Measurements from ENCODE around the gene MYRF.

The MYRF gene

GRCh38 chr11:61714916-61715315 lies 37.5 kb upstream of the MYRF start:
- no peak overlapping the region for H2AK5ac ChIP-seq (ENCODE audit: low read depth, low read length)
- H3K9ac ChIP-seq (ENCODE audit: low read depth, low read length, poor library complexity), result no peak overlapping the region
- H3K79me1 ChIP-seq (ENCODE audit: low read depth, low read length), result no peaks in the 10 kb centered on the region
- H3K18ac ChIP-seq (ENCODE audit: low read length), result peak overlapping the region; percentile 17
- no peak overlapping the region for H3K4ac ChIP-seq (ENCODE audit: low read length)
- no CpG with 5 or more reads among the region's 5 CpGs for WGBS, 2 donors (ENCODE audit: extremely low coverage in 2 of 2, insufficient read length in 2 of 2, insufficient replicate concordance in 1 of 2)
- no peak overlapping the region for H4K91ac ChIP-seq (ENCODE audit: low read depth, low read length, poor library complexity)
- H2BK5ac ChIP-seq (ENCODE audit: low read length), result peak overlapping the region; percentile 25
- no peak overlapping the region for H3K4me2 ChIP-seq (ENCODE audit: insufficient read depth, low read length, poor library complexity, severe bottlenecking)
- no peak overlapping the region for H2BK120ac ChIP-seq (ENCODE audit: low read depth, low read length)
- no peaks in the 10 kb centered on the region for H3K36me3 ChIP-seq (replicated peaks in 1 of 2; ENCODE audit: control insufficient read depth in 2 of 2, insufficient read depth in 2 of 2, low read length in 2 of 2)
- H3K23ac ChIP-seq (ENCODE audit: low read depth, low read length, poor library complexity), result no peak overlapping the region
- no peaks in the 10 kb centered on the region for H3K27me3 ChIP-seq (ENCODE audit: control insufficient read depth in 3 of 3, insufficient read depth in 3 of 3, low read depth in 1 of 3, low read length in 3 of 3)
- no peak overlapping the region for H3K27ac ChIP-seq (replicated peaks; ENCODE audit: low read length)
- no peak overlapping the region for H3K14ac ChIP-seq (ENCODE audit: low read length)
- peak overlapping the region; percentile 45 for H2BK15ac ChIP-seq (ENCODE audit: low read length)
- peaks cover 27 to 43% of the 10 kb centered on the region in 2 donors for H3K4me1 ChIP-seq (ENCODE audit: control insufficient read depth in 2 of 2, insufficient read depth in 1 of 2, low read depth in 1 of 2, low read length in 2 of 2)
- DNase-seq (ENCODE audit: low spot score), result no peak
- H4K8ac ChIP-seq (ENCODE audit: low read depth, low read length), result no peak overlapping the region
- H3K9me3 ChIP-seq (replicated peaks in 1 of 2; ENCODE audit: control insufficient read depth in 2 of 2, insufficient read depth in 1 of 2, low read depth in 1 of 2, low read length in 2 of 2), result no peaks in the 10 kb centered on the region
- no peak overlapping the region for H2BK12ac ChIP-seq (ENCODE audit: low read length)
- H3K4me3 ChIP-seq (ENCODE audit: low read length in 2 of 2), result no peak overlapping the region
- no peak overlapping the region for H2AFZ ChIP-seq (ENCODE audit: low read length)

- no peaks in the 10 kb centered on the region for H3K9me3 ChIP-seq (replicated peaks in 1 of 2; ENCODE audit: control insufficient read depth in 2 of 2, insufficient read depth in 1 of 2, low read depth in 1 of 2, low read length in 2 of 2)
- H2BK12ac ChIP-seq (ENCODE audit: low read length), result peak overlapping the region; percentile 19
- peaks cover 7 to 9% of the 10 kb centered on the region in 2 donors for H3K36me3 ChIP-seq (replicated peaks in 1 of 2; ENCODE audit: control insufficient read depth in 2 of 2, insufficient read depth in 2 of 2, low read length in 2 of 2)
- H4K91ac ChIP-seq (ENCODE audit: low read depth, low read length, poor library complexity), result no peak overlapping the region
- H3K4me2 ChIP-seq (ENCODE audit: insufficient read depth, low read length, poor library complexity, severe bottlenecking), result no peak overlapping the region
- peaks cover 27 to 43% of the 10 kb centered on the region in 2 donors for H3K4me1 ChIP-seq (ENCODE audit: control insufficient read depth in 2 of 2, insufficient read depth in 1 of 2, low read depth in 1 of 2, low read length in 2 of 2)
- no peak overlapping the region for H3K23ac ChIP-seq (ENCODE audit: low read depth, low read length, poor library complexity)
- H3K27ac ChIP-seq (replicated peaks; ENCODE audit: low read length), result no peak overlapping the region
- peak overlapping the region; percentile 22 for H3K18ac ChIP-seq (ENCODE audit: low read length)
- no CpG with 5 or more reads among the region's 4 CpGs for whole genome bisulfite sequencing, 2 donors (ENCODE audit: extremely low coverage in 2 of 2, insufficient read length in 2 of 2, insufficient replicate concordance in 1 of 2)
- no peak overlapping the region for H2AFZ ChIP-seq (ENCODE audit: low read length)
- no peak overlapping the region for H2BK120ac ChIP-seq (ENCODE audit: low read depth, low read length)
- H2BK5ac ChIP-seq (ENCODE audit: low read length), result peak overlapping the region; percentile 25
- H3K9ac ChIP-seq (ENCODE audit: low read depth, low read length, poor library complexity), result no peak overlapping the region
- no peak overlapping the region for H3K4me3 ChIP-seq (ENCODE audit: low read length in 2 of 2)
- H3K27me3 ChIP-seq (ENCODE audit: control insufficient read depth in 3 of 3, insufficient read depth in 3 of 3, low read depth in 1 of 3, low read length in 3 of 3), result no peaks in the 10 kb centered on the region
- peak overlapping the region; percentile 31 for H3K14ac ChIP-seq (ENCODE audit: low read length)
- no peak for DNase-seq (ENCODE audit: low spot score)
- peak overlapping the region; percentile 17 for H2AK5ac ChIP-seq (ENCODE audit: low read depth, low read length)
- no peak overlapping the region for H4K8ac ChIP-seq (ENCODE audit: low read depth, low read length)
- H3K79me1 ChIP-seq (ENCODE audit: low read depth, low read length), result no peaks in the 10 kb centered on the region
- H2BK15ac ChIP-seq (ENCODE audit: low read length), result peak overlapping the region; percentile 45
- H3K4ac ChIP-seq (ENCODE audit: low read length), result no peak overlapping the region
Measured at GRCh38 chr11:61715867-61716266, 36.6 kb upstream of the MYRF start.

GRCh38 chr11:61716478-61717285 lies 35.8 kb upstream of the MYRF start:
- no peak overlapping the region for H2AFZ ChIP-seq (ENCODE audit: low read length)
- no peak overlapping the region for H3K27ac ChIP-seq (replicated peaks; ENCODE audit: low read length)
- H3K36me3 ChIP-seq (replicated peaks in 1 of 2; ENCODE audit: control insufficient read depth in 2 of 2, insufficient read depth in 2 of 2, low read length in 2 of 2), result peaks cover 7 to 14% of the 10 kb centered on the region in 2 donors
- no CpG with 5 or more reads among the region's 13 CpGs for WGBS, 2 donors (ENCODE audit: extremely low coverage in 2 of 2, insufficient read length in 2 of 2, insufficient replicate concordance in 1 of 2)
- H2BK120ac ChIP-seq (ENCODE audit: low read depth, low read length), result peak overlapping the region; percentile 33
- H3K14ac ChIP-seq (ENCODE audit: low read length), result no peak overlapping the region
- H2AK5ac ChIP-seq (ENCODE audit: low read depth, low read length), result peak overlapping the region; percentile 0
- no peak overlapping the region for H2BK12ac ChIP-seq (ENCODE audit: low read length)
- H3K4me1 ChIP-seq (ENCODE audit: control insufficient read depth in 2 of 2, insufficient read depth in 1 of 2, low read depth in 1 of 2, low read length in 2 of 2), result peaks cover 27 to 40% of the 10 kb centered on the region in 2 donors
- no peak overlapping the region for H2BK5ac ChIP-seq (ENCODE audit: low read length)
- no peaks in the 10 kb centered on the region for H3K27me3 ChIP-seq (ENCODE audit: control insufficient read depth in 3 of 3, insufficient read depth in 3 of 3, low read depth in 1 of 3, low read length in 3 of 3)
- peak overlapping the region; percentile 44 for H3K9ac ChIP-seq (ENCODE audit: low read depth, low read length, poor library complexity)
- H4K91ac ChIP-seq (ENCODE audit: low read depth, low read length, poor library complexity), result no peak overlapping the region
- H3K4me2 ChIP-seq (ENCODE audit: insufficient read depth, low read length, poor library complexity, severe bottlenecking), result no peak overlapping the region
- H3K79me1 ChIP-seq (ENCODE audit: low read depth, low read length), result no peaks in the 10 kb centered on the region
- H3K18ac ChIP-seq (ENCODE audit: low read length), result peak overlapping the region; percentile 9
- no peak overlapping the region for H3K23ac ChIP-seq (ENCODE audit: low read depth, low read length, poor library complexity)
- H2BK15ac ChIP-seq (ENCODE audit: low read length), result peak overlapping the region; percentile 17
- H3K4me3 ChIP-seq (ENCODE audit: low read length in 2 of 2), result no peak overlapping the region
- no peak overlapping the region for H4K8ac ChIP-seq (ENCODE audit: low read depth, low read length)
- H3K4ac ChIP-seq (ENCODE audit: low read length), result no peak overlapping the region
- no peak for DNase-seq (ENCODE audit: low spot score)
- no peaks in the 10 kb centered on the region for H3K9me3 ChIP-seq (replicated peaks in 1 of 2; ENCODE audit: control insufficient read depth in 2 of 2, insufficient read depth in 1 of 2, low read depth in 1 of 2, low read length in 2 of 2)

GRCh38 chr11:61717286-61718033 lies 35.0 kb upstream of the MYRF start:
- no peak overlapping the region for H4K8ac ChIP-seq (ENCODE audit: low read depth, low read length)
- H3K14ac ChIP-seq (ENCODE audit: low read length), result peak overlapping the region; percentile 39
- peak overlapping the region; percentile 26 for H2AK5ac ChIP-seq (ENCODE audit: low read depth, low read length)
- peak overlapping the region; percentile 99 for H2AFZ ChIP-seq (ENCODE audit: low read length)
- H3K79me1 ChIP-seq (ENCODE audit: low read depth, low read length), result no peaks in the 10 kb centered on the region
- DNase-seq (ENCODE audit: low spot score), result no peak
- no peaks in the 10 kb centered on the region for H3K9me3 ChIP-seq (replicated peaks in 1 of 2; ENCODE audit: control insufficient read depth in 2 of 2, insufficient read depth in 1 of 2, low read depth in 1 of 2, low read length in 2 of 2)
- H2BK12ac ChIP-seq (ENCODE audit: low read length), result no peak overlapping the region
- H3K4me2 ChIP-seq (ENCODE audit: insufficient read depth, low read length, poor library complexity, severe bottlenecking), result no peak overlapping the region
- H3K23ac ChIP-seq (ENCODE audit: low read depth, low read length, poor library complexity), result peak overlapping the region; percentile 1
- H3K36me3 ChIP-seq (replicated peaks in 1 of 2; ENCODE audit: control insufficient read depth in 2 of 2, insufficient read depth in 2 of 2, low read length in 2 of 2), result peaks cover 7 to 18% of the 10 kb centered on the region in 2 donors
- peak overlapping the region; percentile 1 to 71 for H3K4me3 ChIP-seq (ENCODE audit: low read length in 2 of 2)
- peaks cover 26 to 35% of the 10 kb centered on the region in 2 donors for H3K4me1 ChIP-seq (ENCODE audit: control insufficient read depth in 2 of 2, insufficient read depth in 1 of 2, low read depth in 1 of 2, low read length in 2 of 2)
- peak overlapping the region; percentile 1 for H4K91ac ChIP-seq (ENCODE audit: low read depth, low read length, poor library complexity)
- H2BK5ac ChIP-seq (ENCODE audit: low read length), result no peak overlapping the region
- H2BK120ac ChIP-seq (ENCODE audit: low read depth, low read length), result no peak overlapping the region
- WGBS, 2 donors (ENCODE audit: extremely low coverage in 2 of 2, insufficient read length in 2 of 2, insufficient replicate concordance in 1 of 2), result no CpG with 5 or more reads among the region's 19 CpGs
- peak overlapping the region; percentile 0 for H2BK15ac ChIP-seq (ENCODE audit: low read length)
- H3K9ac ChIP-seq (ENCODE audit: low read depth, low read length, poor library complexity), result peak overlapping the region; percentile 44
- H3K4ac ChIP-seq (ENCODE audit: low read length), result no peak overlapping the region
- H3K18ac ChIP-seq (ENCODE audit: low read length), result peak overlapping the region; percentile 4
- H3K27me3 ChIP-seq (ENCODE audit: control insufficient read depth in 3 of 3, insufficient read depth in 3 of 3, low read depth in 1 of 3, low read length in 3 of 3), result no peaks in the 10 kb centered on the region
- no peak overlapping the region for H3K27ac ChIP-seq (replicated peaks; ENCODE audit: low read length)

All from neuronal stem cell (in vitro differentiated cells).